Adipocyte (in vitro differentiated cells): Measurements from ENCODE around the gene ERGIC3.

ENCODE experiments used
- DNase-seq: peaks from one replicate; pipeline ENCODE4 v3.0.0-alpha.2; 2015; ENCODE audit warnings: low read depth
- H3K27me3 ChIP-seq: replicated peaks from 2 replicates; pipeline ENCODE4 v1.7.0; 2013; ENCODE audit warnings: mild to moderate bottlenecking, low read length, moderate library complexity; ENCODE audit not compliant: control insufficient read depth, insufficient read depth
- H3K36me3 ChIP-seq: 2 replicates; pipeline ENCODE4 v1.7.0; 2013; ENCODE audit warnings: low read length, mild to moderate bottlenecking, moderate library complexity; ENCODE audit not compliant: control insufficient read depth, insufficient read depth, severe bottlenecking
- H3K4me1 ChIP-seq: 2 replicates; pipeline ENCODE4 v1.7.0; 2013; ENCODE audit warnings: mild to moderate bottlenecking, low read length, moderate library complexity; ENCODE audit not compliant: control insufficient read depth, insufficient read depth
- H3K4me3 ChIP-seq: 2 replicates; pipeline ENCODE4 v1.7.0; 2013; ENCODE audit warnings: mild to moderate bottlenecking, low read length, moderate library complexity
- H3K9ac ChIP-seq: 2 replicates; pipeline ENCODE4 v1.7.0; 2013; ENCODE audit warnings: mild to moderate bottlenecking, low read length, moderate library complexity
- H3K9me3 ChIP-seq: 2 replicates; pipeline ENCODE4 v1.7.0; 2013; ENCODE audit warnings: mild to moderate bottlenecking, low read length, moderate library complexity; ENCODE audit not compliant: control insufficient read depth

Gene ERGIC3

DNA sequence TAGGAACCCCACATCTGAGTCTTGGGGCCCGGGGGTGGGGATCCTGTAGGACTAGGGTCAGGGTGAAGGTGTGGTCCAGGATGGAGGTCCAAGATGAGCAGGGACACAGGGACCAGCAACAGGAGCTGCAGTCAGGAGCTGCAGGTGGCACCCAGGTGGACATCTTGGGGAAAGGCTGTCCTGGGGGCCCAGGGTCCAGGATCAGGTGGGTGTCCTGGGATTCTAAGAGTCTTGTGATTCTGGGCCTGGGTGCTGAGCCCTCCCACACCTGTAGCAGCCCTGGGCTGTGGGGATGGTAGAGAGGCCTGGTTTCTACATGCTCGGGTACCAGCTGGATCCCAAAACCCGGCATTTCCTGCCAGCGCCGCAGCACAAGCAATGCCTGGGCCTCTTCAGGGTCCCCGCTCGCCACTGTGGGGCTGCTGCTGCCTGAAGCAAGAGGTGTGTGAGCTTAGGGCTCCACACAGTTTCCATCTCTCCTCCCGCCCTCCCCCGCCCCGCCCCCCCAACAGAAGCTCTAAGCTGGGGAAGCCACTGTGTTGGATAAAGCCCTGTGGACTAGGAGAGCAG lies 20.7 kb downstream of the ERGIC3 start:
- Histone ChIP-seq H3K9me3 (no peaks in the 10 kb centered on the region), H3K4me3 (no peak overlapping the region), H3K36me3 (peaks cover 9% of the 10 kb centered on the region), H3K4me1 (peaks cover 5% of the 10 kb centered on the region), H3K27me3 (peaks cover 5% of the 10 kb centered on the region), H3K9ac (no peak overlapping the region)
- DNase-seq: no peak

DNA sequence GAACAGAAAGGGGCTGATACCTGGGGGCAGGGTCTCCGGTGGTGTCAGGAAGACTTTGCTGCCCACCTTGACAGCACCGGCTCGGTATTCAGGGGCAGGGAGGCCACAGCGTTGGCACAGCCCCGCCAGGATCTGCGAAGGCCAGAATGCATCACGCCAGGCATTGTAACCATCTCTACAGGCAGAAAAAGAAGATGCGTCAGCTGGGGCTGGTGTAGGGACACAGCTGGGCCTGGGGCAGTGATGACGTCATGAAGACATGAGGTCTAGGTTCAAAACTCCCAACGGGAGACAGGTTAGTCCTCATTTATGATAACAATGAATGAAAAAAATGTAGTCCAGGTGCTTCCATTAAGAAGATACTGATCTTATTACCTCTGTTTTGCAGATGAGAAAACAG lies 22.0 kb downstream of the ERGIC3 start:
- no peak for DNase-seq

GRCh38 chr20:35564905-35565304 lies 23.0 kb downstream of the ERGIC3 start:
- DNase-seq: no peak
- Histone ChIP-seq H3K27me3 (peaks cover 5% of the 10 kb centered on the region), H3K9ac (no peak overlapping the region)

More for the DNA sequence above, 22.0 kb downstream of the ERGIC3 start:
- H3K9me3 ChIP-seq: no peaks in the 10 kb centered on the region
- H3K27me3 ChIP-seq: peaks cover 5% of the 10 kb centered on the region
- no peaks in the 10 kb centered on the region for H3K36me3 ChIP-seq
- H3K9ac ChIP-seq: no peak overlapping the region
- H3K4me1 ChIP-seq: peaks cover 5% of the 10 kb centered on the region
- no peak overlapping the region for H3K4me3 ChIP-seq

DNA sequence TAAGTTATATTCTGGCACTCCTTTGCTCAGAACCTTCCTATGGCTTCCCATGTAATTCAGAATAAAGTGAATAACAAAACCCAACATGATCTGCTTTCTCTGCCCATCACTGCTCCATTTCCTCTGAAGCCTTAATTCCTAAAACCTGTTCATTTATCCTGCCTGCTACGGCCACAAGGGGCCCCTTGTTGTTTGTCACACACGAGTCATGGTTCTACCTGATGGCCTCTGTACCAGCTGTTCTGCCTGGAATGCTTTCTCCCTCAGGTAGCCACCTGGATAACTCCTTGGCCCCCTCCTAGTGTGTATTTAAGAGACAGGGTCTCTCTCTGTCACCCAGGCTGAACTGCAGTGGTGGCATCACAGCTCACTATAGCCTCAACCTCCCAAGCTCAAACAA lies 26.8 kb downstream of the ERGIC3 start:
- Histone ChIP-seq H3K4me1 (no peaks in the 10 kb centered on the region), H3K9me3 (peaks cover 9% of the 10 kb centered on the region), H3K36me3 (no peaks in the 10 kb centered on the region), H3K4me3 (no peak overlapping the region), H3K27me3 (peaks cover 5% of the 10 kb centered on the region), H3K9ac (no peak overlapping the region)
- DNase-seq: no peak

More at GRCh38 chr20:35564905-35565304, 23.0 kb downstream of the ERGIC3 start:
- Histone ChIP-seq H3K36me3 (no peaks in the 10 kb centered on the region), H3K4me1 (peaks cover 5% of the 10 kb centered on the region), H3K9me3 (no peaks in the 10 kb centered on the region), H3K4me3 (no peak overlapping the region)

- Histone ChIP-seq H3K9me3 (peaks cover 14% of the 10 kb centered on the region), H3K9ac (no peak overlapping the region), H3K4me1 (no peaks in the 10 kb centered on the region), H3K27me3 (peaks cover 9% of the 10 kb centered on the region), H3K4me3 (no peak overlapping the region), H3K36me3 (no peaks in the 10 kb centered on the region)
- no peak for DNase-seq
These were observed 29.7 kb downstream of the ERGIC3 start for GRCh38 chr20:35571555-35571954.

GRCh38 chr20:35572838-35573237 lies 31.0 kb downstream of the ERGIC3 start:
- Histone ChIP-seq H3K4me3 (no peak overlapping the region), H3K9me3 (peaks cover 14% of the 10 kb centered on the region), H3K36me3 (no peaks in the 10 kb centered on the region), H3K4me1 (no peaks in the 10 kb centered on the region), H3K27me3 (peaks cover 16% of the 10 kb centered on the region), H3K9ac (no peak overlapping the region)
- DNase-seq: no peak

GRCh38 chr20:35575958-35576357 lies 34.1 kb downstream of the ERGIC3 start:
- H3K9ac ChIP-seq: no peak overlapping the region
- peaks cover 14% of the 10 kb centered on the region for H3K9me3 ChIP-seq
- peaks cover 21% of the 10 kb centered on the region for H3K27me3 ChIP-seq
- no peak for DNase-seq
- no peak overlapping the region for H3K4me3 ChIP-seq
- no peaks in the 10 kb centered on the region for H3K4me1 ChIP-seq
- H3K36me3 ChIP-seq: no peaks in the 10 kb centered on the region

- no peak for DNase-seq
- Histone ChIP-seq H3K4me1 (no peaks in the 10 kb centered on the region), H3K27me3 (peaks cover 21% of the 10 kb centered on the region), H3K4me3 (no peak overlapping the region), H3K36me3 (no peaks in the 10 kb centered on the region), H3K9me3 (peaks cover 19% of the 10 kb centered on the region), H3K9ac (no peak overlapping the region)
These were observed 34.9 kb downstream of the ERGIC3 start for GRCh38 chr20:35576816-35577215.

- H3K9ac ChIP-seq: no peak overlapping the region
- H3K4me1 ChIP-seq: no peaks in the 10 kb centered on the region
- no peak overlapping the region for H3K4me3 ChIP-seq
- H3K27me3 ChIP-seq: peaks cover 21% of the 10 kb centered on the region
- no peaks in the 10 kb centered on the region for H3K36me3 ChIP-seq
- peaks cover 13% of the 10 kb centered on the region for H3K9me3 ChIP-seq
- no peak for DNase-seq
These were observed 36.6 kb downstream of the ERGIC3 start for GRCh38 chr20:35578469-35578868.

GRCh38 chr20:35579196-35579595 lies 37.3 kb downstream of the ERGIC3 start:
- Histone ChIP-seq H3K36me3 (no peaks in the 10 kb centered on the region), H3K27me3 (peaks cover 21% of the 10 kb centered on the region), H3K9me3 (peaks cover 7% of the 10 kb centered on the region), H3K9ac (no peak overlapping the region), H3K4me1 (no peaks in the 10 kb centered on the region), H3K4me3 (no peak overlapping the region)
- no peak for DNase-seq

- no peak overlapping the region for H3K9ac ChIP-seq
- H3K27me3 ChIP-seq: peaks cover 6% of the 10 kb centered on the region
- H3K9me3 ChIP-seq: peaks cover 7% of the 10 kb centered on the region
- DNase-seq: no peak
- no peaks in the 10 kb centered on the region for H3K4me1 ChIP-seq
- no peaks in the 10 kb centered on the region for H3K36me3 ChIP-seq
- no peak overlapping the region for H3K4me3 ChIP-seq
These were observed 40.3 kb downstream of the ERGIC3 start for GRCh38 chr20:35582131-35582530.

GRCh38 chr20:35582741-35583404 lies 41.0 kb downstream of the ERGIC3 start:
- Histone ChIP-seq H3K9me3 (peaks cover 7% of the 10 kb centered on the region), H3K36me3 (no peaks in the 10 kb centered on the region), H3K9ac (no peak overlapping the region), H3K4me3 (no peak overlapping the region), H3K27me3 (peaks cover 5% of the 10 kb centered on the region), H3K4me1 (no peaks in the 10 kb centered on the region)
- DNase-seq: no peak
